GM19452 (cell line): ENCODE data around the gene DNASE1L1.

Experiments used
- ATAC-seq: cut with Tn5 transposase; IDR thresholded peaks from one replicate; pipeline ENCODE4 v1.9.1; 2021; ENCODE audit not compliant: unreplicated experiment

DNASE1L1 gene

GRCh38 chrX:154369449-154370299, 39.4 kb downstream of the DNASE1L1 start:
- ATAC-seq = no peak

- no peak for ATAC-seq
Observed at GRCh38 chrX:154368630-154369448, 40.2 kb downstream of the DNASE1L1 start.

- no peak for ATAC-seq
Observed at GRCh38 chrX:154367474-154368308, 41.4 kb downstream of the DNASE1L1 start.

GRCh38 chrX:154366666-154367055, 42.4 kb downstream of the DNASE1L1 start:
- ATAC-seq = no peak

GRCh38 chrX:154365997-154366665, 42.9 kb downstream of the DNASE1L1 start:
- no peak for ATAC-seq

- no peak for ATAC-seq
Observed at GRCh38 chrX:154365052-154365600, 43.9 kb downstream of the DNASE1L1 start.

GRCh38 chrX:154363706-154364439, 45.2 kb downstream of the DNASE1L1 start:
- no peak for ATAC-seq

GRCh38 chrX:154362085-154362742, 46.8 kb downstream of the DNASE1L1 start:
- no peak for ATAC-seq

GRCh38 chrX:154360155-154360713, 48.8 kb downstream of the DNASE1L1 start:
- no peak for ATAC-seq

GRCh38 chrX:154359362-154360154, 49.5 kb downstream of the DNASE1L1 start:
- no peak for ATAC-seq

- ATAC-seq = no peak
Observed at GRCh38 chrX:154358829-154359228, 50.2 kb downstream of the DNASE1L1 start.

- no peak for ATAC-seq
Observed at GRCh38 chrX:154358011-154358410, 51.0 kb downstream of the DNASE1L1 start.

GRCh38 chrX:154357205-154357604, 51.8 kb downstream of the DNASE1L1 start:
- ATAC-seq = no peak

GRCh38 chrX:154356596-154356995, 52.5 kb downstream of the DNASE1L1 start:
- no peak for ATAC-seq

- ATAC-seq = no peak
Observed at GRCh38 chrX:154355776-154356140, 53.3 kb downstream of the DNASE1L1 start.

GRCh38 chrX:154355094-154355775, 53.8 kb downstream of the DNASE1L1 start:
- no peak for ATAC-seq

- ATAC-seq = no peak
Observed at GRCh38 chrX:154354516-154354915, 54.5 kb downstream of the DNASE1L1 start.
